HFF-Myc (cell line): ENCODE results near the gene HOXC9.

Experiments used
- DNase-seq: peaks from one replicate; pipeline ENCODE4 v3.0.0-alpha.2; 2011; ENCODE audit warnings: low read depth; ENCODE audit errors: extremely low read depth
- H3K4me3 ChIP-seq: replicated peaks from 2 replicates; pipeline ENCODE4 v1.5.1; 2011; ENCODE audit warnings: low read depth, mild to moderate bottlenecking, control low read depth, low read length
- TF ChIP-seq, protein P1 (sequence below): IDR thresholded peaks from 2 replicates; pipeline ENCODE4 v1.5.1; 2012; ENCODE audit warnings: mild to moderate bottlenecking, low read depth, low read length, control low read depth; ENCODE audit errors: missing control alignments

HOXC9 gene

DNA sequence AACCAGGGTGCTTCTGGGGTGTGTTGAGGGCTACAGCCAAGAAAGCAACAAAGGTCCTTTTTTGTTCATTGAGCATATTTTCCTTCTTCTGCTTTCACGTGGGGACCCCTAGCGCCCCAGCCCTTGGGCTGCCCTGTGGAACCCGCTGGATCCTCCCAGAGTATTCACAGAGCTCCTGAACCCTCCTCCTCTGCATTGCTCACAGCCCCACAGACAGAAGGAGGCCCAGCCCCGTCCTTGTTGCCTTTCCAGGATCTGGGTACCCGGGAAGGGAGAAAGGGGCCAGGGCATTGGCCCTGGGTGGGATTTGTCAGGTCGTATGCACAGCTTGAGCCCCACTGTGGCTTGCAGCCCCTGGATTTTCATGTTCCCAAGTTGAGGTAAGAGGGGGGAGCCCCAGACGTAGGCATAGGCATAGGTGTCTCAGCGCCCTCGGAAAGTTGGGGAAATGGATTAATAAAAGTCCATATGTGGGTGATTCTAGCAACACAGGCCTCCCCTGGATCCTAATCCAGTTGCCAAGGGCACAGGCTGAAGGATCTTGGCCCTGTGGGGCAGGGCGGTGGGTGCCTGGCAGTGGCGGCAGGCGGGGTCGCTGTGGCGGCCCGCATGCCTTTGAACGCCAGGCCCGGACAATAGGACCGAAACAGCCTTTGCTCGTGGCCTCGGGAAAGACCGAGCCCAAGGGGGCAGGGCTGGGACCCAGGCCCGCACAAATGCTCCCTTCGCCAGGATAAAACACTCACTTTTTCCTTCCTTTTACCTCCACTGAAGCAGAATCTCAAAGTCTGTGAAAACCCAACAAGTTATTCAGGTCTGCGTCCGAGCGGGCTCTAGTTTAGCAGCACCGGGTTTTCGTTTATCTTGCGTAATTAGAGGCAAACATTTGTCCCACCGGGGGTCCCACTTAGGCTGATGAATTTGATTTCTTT, 18.1 kb upstream of the HOXC9 start:
- H3K4me3 ChIP-seq: peak overlapping the region; percentile 11
- no peak for DNase-seq
- TF ChIP-seq, protein P1, sequence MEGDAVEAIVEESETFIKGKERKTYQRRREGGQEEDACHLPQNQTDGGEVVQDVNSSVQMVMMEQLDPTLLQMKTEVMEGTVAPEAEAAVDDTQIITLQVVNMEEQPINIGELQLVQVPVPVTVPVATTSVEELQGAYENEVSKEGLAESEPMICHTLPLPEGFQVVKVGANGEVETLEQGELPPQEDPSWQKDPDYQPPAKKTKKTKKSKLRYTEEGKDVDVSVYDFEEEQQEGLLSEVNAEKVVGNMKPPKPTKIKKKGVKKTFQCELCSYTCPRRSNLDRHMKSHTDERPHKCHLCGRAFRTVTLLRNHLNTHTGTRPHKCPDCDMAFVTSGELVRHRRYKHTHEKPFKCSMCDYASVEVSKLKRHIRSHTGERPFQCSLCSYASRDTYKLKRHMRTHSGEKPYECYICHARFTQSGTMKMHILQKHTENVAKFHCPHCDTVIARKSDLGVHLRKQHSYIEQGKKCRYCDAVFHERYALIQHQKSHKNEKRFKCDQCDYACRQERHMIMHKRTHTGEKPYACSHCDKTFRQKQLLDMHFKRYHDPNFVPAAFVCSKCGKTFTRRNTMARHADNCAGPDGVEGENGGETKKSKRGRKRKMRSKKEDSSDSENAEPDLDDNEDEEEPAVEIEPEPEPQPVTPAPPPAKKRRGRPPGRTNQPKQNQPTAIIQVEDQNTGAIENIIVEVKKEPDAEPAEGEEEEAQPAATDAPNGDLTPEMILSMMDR: no peak

DNA sequence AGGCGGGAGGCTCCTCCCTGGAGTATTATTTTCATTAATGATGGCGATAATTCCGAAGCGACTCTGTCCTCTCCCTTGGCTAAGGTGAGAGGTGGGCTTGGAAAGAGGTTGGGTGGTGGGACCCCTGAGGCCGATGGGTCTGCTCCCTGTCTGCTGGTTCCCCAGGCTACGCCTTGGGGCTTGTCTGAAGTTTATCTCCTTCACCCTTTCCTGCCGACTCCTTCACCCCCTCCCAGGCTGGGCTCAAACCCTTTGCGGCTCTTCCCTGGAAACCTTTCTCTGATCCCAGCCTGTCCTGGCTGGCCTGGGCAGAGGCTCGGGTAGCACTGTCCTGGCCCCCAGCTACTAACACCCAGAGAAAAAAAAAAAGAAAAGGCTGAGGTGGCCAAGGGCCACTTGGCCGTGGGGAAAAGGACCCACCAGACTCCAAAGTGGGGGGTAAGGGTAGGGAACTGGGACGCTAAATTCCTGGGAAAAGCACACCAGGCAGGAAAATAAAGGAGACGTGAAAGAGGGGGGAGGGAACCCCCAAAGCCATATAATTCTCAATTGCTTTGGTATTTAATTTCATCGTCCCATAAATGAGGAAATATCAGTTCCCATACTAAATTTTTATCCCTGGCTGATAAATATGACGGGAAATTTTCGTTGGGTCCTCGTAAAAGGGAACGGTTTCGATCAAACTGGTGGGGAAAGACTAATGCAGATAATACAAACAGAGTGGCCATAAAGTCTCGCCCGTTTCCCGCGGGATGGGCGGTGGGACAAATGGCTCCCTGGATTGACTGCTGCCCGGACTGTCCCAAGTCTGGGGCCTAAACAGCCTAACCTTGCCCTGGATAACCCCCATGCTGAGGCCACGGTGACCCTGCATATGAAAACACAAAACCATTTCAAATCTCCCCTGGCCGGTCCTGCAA, 17.1 kb upstream of the HOXC9 start:
- no peak for DNase-seq
- H3K4me3 ChIP-seq: peak overlapping the region; percentile 4; the same call in 1 of the 2 replicates

DNA sequence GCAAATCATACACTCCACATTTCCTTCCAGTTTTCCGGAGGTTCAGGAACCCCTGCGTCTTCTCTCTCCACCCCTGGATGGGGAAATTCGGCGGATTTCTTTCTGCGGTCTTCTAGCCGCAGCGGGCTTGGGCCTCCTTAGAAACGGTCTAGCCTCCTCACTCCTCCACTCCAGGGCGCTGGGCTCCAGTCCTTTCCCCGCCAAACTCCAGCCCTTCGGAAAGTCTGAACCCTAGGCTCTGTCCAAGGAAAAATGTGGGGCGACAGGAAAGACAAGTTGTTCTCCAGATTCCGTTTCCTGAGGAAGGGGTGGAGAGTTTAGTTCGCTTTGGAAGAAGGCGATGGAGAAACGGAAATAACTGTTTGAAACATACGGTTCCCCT, 16.4 kb upstream of the HOXC9 start:
- 0 out of 2 replicates have a peak overlapping the region, but pooled peaks have one; percentile 20 for H3K4me3 ChIP-seq
- DNase-seq: no peak
- TF ChIP-seq, protein P1: no peak

More for the DNA sequence above, 17.1 kb upstream of the HOXC9 start:
- TF ChIP-seq, protein P1: no peak

DNA sequence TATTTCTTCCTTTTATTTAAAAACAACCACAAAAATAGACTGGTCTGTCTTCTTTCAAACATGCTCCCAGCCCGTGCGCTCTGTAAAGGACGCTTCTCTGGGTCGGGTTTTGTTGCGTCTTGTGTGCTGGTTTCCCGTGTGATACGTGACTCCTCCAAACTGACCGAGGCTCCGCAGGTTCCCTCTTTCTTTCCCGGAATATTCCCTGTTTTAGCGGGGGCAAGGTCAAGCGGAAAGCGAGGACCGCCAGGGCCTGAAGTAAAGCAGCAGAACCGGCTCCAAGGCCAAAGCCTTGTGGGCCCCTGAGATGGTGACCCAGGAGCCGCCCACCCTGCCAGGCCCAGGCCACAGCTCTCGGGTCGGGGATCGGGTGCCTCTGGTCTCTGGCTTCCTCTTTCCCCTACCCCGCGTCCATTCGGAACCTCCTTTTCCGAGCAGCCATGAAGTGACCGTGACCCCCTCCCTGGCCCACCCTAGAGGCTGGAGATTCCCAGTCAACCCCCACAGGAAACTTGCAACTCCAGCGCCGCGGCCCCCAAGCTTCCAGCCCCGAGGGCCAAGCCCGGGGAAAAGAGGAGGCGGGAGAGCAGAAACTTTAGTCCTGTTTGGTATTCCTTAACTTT, 15.9 kb upstream of the HOXC9 start:
- TF ChIP-seq, protein P1: no peak
- peak overlapping the region; percentile 20 for H3K4me3 ChIP-seq
- DNase-seq: no peak

DNA sequence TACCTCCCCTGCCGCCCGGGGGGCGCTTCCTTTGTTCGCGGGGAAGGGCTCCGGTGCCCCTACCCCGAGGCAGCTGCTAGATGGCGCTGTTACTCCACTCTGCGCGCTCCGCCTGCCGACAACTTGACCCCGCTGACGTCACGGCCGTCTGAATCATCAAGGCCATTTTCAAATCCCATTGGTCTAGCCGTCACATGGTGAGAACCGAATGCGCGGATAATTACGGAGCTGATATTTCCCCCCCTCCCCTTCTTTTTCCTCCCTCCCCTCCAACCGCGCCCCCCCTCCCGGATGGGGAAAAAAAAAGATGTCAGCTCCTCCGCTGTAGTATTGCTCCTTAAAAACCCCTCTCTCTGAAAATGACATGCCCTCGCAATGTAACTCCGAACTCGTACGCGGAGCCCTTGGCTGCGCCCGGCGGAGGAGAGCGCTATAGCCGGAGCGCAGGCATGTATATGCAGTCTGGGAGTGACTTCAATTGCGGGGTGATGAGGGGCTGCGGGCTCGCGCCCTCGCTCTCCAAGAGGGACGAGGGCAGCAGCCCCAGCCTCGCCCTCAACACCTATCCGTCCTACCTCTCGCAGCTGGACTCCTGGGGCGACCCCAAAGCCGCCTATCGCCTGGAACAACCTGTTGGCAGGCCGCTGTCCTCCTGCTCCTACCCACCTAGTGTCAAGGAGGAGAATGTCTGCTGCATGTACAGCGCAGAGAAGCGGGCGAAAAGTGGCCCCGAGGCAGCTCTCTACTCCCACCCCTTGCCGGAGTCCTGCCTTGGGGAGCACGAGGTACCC, 14.9 kb upstream of the HOXC9 start, which contains the start of gene HOXC10:
HOXC10 (plus strand) TSS at position 246 of the 791 bp plus-strand sequence; CDS start at position 360, 114 bp downstream.
- peak; percentile 83 for DNase-seq
- TF ChIP-seq, protein P1: peak; percentile 74
- peak within 1 kb of the TSS; percentile 51 for H3K4me3 ChIP-seq

DNA sequence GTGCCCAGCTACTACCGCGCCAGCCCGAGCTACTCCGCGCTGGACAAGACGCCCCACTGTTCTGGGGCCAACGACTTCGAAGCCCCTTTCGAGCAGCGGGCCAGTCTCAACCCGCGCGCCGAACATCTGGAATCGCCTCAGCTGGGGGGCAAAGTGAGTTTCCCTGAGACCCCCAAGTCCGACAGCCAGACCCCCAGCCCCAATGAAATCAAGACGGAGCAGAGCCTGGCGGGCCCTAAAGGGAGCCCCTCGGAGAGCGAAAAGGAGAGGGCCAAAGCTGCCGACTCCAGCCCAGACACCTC, 14.3 kb upstream of the HOXC9 start:
- H3K4me3 ChIP-seq: peak overlapping the region; percentile 51
- TF ChIP-seq, protein P1: no peak
- DNase-seq: no peak
